Renal cortex interstitium (tissue), 11 donors: ENCODE results near the gene NELFCD. TPM values are rescaled to one million over a fixed set of nuclear protein-coding genes. Genes with fewer than 3 reads are reported as not detected.

Experiments
- DNase-seq, 11 donors: peaks; one replicate each; pipeline ENCODE4 v3.0.0-alpha.2; 2013; ENCODE audit warnings: low read depth in 9 of 11, low spot score in 4 of 11; ENCODE audit errors: extremely low read depth in 1 of 11
- polyA plus RNA-seq, 3 donors: library from polyadenylated mRNA; unstranded; fragments of 120-200 nt; gene quantifications; one replicate each; pipeline ENCODE4 v1.2.1, GENCODE V29; 2013; ENCODE audit not compliant: insufficient read length in 3 of 3

NELFCD gene
- polyA plus RNA-seq, 3 donors, result 139 to 146 (median 141) TPM

DNA sequence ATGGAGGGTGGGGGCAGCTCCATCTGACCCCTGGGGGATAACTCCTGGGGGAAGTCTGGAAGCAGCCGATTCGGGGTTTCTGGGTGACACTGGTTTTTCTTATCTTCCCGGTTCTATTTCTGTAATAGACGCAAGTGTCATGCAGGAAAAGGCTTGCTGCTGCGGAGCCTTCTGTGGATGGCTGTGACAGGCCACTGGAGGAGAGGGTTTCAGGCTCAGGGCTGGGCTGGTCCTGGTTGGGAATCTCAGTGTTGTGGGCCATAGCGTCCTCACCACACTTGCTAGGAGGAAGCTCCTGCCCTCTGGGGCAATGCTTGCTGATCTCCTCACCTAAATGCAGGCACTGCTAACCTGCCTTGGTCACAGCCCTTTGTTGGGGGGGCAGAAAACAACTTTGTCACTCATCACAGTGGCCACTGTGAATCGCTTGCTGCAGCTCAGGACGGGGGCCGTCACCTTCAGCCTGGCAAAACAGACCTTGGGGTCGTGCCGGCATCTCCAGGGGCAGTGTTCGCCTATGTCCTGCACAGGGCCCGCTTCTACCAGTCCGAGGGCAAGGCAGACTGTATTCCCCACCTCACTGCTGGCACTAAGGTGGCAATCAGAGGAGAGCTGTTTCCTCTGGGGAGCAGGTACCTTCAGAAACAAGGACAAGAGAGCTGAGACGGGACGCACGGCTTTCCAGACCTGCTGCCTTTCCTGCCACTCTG, 33.8 kb downstream of the NELFCD start:
- no peak for DNase-seq

DNA sequence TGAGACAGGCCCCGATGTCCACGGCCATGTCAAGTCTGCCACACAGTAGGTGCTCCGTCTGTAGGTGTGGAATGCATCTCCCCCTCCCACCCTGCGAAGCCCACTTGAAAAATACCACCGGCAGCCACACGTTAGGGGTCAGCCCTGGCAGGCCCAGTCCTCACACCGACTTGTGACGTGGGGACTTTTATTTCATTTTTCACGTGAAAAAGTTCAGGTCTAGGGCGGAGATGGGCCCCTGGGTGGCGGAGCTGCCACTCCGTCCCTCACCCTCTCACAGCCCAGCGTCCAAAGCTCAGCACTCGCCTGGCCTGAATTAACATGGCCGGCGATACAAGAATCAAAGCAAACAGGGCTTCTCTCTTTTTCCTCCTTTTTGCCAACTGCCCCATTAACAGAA, 34.4 kb downstream of the NELFCD start:
- DNase-seq, result no peak

DNA sequence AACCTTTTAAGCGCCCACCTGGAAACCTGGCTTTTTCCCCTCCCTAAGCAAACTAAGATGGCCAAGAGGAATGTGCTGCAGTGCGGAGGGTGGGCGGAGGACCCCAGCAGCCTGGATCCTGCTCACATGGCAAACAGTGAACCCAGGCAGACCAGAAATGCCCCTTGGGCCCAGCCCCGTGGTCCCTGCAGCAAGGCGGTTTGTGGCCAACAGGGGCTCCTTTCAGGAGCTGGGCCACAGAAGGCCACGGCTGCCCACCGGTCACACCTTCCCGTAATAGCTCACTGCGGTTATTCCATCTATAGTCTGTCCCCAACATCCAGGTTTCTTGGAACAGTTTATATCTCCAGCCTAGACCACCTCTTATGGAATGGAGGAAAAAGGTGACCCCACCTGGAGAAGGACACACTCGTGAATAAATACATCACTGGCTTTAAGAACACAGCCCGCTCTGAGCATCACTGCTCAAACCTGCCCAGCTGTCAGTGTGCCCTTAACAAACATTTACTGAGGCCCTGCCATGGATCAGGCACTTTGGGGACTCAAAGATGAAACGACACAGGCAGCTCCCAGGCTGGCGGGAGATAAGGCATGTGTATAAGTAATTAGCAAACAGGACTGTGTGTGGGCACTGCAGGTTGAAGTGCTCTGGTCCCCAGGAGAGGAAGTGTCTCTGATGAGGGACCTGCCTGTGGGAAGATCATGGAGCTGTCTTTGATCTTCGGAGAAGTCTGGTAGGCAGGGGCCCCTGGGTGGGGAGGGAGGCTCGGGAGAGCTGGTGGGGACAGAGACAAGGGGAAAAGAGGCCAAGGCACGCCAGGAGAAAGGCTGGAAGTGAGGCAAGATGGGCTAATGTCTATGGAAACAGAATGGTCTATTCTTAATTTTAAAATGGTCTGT, 35.0 kb downstream of the NELFCD start:
- no peak for DNase-seq

DNA sequence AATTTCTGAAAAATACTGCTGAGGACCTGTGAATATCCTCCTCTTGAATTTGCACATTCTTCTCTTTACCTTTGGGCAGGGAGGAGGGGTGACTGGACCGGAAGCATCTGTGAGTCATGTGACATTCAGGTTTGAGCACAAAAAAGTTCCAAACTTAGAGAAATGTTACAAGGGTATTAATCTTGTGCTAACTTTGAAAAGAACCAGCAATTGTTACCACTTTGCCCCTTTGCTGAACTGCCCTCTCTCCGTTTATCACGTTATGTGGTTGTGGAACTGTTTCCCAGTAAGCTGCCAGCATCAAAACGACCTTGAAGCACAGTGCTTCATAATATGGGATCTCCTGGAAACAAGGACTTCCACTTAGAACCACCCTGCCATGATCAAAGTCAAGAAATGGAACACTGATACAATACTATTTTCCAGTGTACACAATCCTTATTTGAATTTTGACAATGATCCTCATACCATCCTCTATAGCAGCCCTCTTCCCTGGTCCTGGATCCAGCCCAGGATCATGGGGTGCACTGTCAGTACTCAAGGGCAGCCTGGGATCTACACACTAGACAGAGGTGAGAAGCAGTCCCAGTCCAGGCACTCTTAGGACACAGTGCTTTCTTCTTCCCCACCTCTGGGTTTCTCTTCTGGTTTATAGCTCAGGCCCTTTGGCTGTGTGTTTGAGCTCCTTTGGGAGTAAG, 35.9 kb downstream of the NELFCD start:
- DNase-seq, result no peak

DNA sequence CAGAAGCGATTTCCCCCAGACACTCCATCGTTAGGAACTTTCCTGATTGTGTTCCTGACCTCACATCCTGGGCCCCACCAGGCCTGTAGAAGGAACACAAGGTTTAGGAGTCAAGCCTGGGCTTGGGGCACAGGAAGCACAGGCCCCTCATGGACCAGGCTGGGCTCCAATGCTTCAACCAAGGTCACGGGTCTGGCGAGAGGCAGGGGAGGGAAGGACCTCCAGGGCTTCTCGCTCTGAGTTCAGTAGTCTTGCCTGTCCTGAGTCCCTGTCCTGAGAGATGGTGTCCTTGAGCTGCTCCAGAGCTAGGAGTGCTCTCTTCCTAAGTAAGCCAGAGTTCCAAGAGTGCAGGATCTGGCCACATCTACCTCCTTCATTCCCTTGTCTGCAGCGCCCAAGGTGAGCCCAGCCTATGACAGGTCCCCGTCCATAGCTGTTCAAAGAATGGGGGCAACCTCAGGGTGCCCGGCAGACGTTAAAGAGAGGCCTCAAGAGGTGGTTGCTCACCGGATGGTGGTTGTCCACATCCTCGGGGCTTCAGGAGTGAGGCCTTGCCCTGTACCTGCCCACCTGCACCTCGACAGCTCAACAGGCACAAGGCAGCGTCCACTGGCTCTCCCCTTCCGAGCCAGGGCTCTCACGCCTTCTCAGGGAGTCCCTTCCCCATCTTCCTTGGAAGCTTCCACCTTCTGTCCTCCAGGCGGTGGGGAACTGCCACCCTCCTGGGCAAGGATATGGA, 36.6 kb downstream of the NELFCD start:
- no peak for DNase-seq

DNA sequence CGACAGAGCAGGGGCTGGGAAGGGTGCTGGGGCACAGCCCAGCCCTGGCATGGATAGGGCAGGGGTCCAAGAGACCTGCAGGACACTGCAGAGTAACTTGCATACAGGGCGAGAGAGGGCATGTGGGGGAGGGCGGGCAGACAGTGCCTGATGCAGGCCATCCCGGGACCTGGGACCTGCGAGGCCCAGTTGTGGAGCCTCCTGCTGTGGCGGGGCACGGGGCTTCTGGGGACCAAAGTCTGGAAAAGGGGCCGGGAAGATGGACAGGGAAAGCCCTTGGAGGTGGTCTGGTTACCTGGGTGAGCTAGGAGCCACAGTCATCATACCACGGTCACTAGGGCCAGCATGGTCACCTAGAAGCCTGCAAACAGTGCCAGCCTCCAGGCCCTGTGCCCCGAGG, 37.8 kb downstream of the NELFCD start:
- no peak for DNase-seq

DNA sequence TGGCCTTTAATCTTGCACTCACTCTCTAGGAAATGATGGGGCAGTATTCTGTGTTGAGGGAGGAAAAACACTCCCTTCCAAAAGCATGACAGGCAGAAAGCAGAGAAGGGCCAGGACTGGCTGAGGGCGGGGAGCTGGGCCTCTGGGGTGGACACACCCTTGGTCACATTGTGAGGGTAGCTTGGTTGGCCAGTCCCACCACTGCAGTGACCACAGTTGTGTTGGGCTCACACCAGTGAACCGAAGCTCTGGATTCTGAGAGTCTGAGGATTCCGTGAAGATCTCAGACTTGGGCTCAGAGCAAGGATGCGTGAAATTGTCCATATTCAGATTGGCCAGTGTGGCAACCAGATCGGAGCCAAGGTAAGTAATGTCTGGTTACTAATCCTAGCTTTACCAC, 38.2 kb downstream of the NELFCD start, which contains the start of gene TUBB1:
TSS of gene TUBB1 (plus strand) at position 213 of the 400 bp plus-strand sequence. CDS start at position 307, 94 bp downstream.
- no peak for DNase-seq

DNA sequence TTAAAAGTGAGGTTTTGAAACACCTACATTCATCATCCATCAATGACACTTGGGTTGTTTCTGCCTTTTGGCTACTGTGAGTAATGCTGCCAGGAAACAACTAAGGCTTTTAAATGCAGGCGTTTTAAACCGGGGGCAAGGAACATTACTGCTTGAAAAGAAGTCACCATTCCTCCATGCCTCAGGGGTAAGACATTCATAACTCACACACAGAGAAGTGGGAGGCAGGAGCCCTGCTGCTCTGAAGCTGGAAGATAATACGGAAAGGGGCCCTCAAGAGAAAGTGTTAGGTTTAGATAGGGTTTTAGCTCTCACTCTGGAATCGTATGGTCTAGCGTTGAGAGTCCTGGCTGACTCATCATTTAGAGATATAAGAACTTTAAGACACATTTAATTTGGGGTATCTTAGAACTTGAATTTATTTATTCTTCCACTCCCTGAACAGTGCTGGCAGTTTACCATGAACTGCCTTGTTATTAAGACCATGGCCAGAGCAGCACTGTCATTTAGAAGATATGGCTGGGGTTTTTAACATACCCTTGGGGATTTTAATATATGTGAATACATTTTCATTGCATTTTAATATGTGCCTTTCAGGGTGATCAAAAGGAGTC, 40.0 kb downstream of the NELFCD start:
- DNase-seq, result no peak

DNA sequence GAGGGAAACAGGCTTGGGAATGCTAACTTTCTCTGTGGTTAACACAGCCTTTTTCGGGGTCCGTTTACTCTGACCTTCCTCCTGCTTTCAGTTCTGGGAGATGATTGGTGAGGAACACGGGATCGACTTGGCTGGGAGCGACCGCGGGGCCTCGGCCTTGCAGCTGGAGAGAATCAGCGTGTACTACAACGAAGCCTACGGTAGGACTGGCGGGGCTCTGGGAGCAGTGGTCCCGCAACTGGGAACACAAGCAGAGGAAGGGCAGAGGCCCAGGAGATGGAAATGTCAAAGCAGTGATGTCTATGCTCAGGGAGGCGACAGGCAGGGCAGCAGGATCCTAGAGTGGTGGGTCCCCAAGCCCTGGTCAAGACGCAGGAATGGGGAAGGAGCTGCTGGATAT, 41.7 kb downstream of the NELFCD start:
- no peak for DNase-seq

DNA sequence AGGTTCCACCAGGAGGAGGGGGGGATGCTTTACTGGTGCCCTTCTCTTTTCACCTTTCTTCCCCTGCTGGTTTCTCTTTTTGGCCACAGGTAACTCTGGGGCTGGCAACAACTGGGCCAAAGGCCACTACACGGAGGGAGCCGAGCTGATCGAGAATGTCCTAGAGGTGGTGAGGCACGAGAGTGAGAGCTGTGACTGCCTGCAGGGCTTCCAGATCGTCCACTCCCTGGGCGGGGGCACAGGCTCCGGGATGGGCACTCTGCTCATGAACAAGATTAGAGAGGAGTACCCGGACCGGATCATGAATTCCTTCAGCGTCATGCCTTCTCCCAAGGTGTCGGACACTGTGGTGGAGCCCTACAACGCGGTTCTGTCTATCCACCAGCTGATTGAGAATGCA, 42.6 kb downstream of the NELFCD start:
- DNase-seq, result no peak

DNA sequence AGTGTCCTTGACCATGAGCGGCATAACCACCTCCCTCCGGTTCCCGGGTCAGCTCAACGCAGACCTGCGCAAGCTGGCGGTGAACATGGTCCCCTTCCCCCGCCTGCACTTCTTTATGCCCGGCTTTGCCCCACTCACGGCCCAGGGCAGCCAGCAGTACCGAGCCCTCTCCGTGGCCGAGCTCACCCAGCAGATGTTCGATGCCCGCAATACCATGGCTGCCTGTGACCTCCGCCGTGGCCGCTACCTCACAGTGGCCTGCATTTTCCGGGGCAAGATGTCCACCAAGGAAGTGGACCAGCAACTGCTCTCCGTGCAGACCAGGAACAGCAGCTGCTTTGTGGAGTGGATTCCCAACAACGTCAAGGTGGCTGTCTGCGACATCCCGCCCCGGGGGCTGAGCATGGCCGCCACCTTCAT, 43.1 kb downstream of the NELFCD start:
- no peak for DNase-seq

DNA sequence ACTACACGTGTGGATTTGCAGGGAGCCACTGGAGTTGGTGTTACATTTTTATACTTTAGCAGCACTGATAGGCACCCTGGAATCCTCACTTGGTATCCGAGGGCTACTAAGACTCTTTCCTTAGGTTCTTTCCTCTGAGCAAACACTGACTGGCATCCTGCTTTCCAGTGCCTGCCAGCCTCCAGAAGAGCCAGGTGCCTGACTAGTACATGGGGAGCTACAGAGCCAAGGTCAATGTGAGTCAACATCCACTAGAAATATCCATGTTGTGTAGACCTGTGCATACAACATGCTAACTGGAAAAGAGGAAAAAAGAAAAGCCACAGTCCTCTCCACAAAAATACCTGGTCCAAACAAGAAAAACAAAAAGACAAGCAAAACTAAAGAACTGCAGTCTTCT, 44.0 kb downstream of the NELFCD start:
- DNase-seq, result no peak

DNA sequence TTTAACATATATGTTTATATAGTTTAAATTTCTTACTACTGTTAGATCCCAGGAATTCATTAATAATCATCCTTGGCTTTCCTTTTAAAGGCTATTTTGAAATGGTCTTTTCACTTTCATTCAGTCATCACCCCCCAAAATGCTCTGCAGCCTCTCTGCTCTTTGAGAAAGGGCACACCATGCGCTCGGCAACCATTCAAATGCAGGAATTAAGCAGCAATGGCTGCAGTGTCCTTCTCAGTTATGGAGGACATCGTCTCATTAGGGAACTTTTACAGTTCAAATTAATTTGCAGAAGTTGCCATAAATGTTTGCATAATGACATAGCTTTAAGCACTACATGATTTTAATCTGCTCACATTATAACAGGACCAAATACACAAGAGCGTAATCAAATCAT, 44.5 kb downstream of the NELFCD start:
- no peak for DNase-seq

DNA sequence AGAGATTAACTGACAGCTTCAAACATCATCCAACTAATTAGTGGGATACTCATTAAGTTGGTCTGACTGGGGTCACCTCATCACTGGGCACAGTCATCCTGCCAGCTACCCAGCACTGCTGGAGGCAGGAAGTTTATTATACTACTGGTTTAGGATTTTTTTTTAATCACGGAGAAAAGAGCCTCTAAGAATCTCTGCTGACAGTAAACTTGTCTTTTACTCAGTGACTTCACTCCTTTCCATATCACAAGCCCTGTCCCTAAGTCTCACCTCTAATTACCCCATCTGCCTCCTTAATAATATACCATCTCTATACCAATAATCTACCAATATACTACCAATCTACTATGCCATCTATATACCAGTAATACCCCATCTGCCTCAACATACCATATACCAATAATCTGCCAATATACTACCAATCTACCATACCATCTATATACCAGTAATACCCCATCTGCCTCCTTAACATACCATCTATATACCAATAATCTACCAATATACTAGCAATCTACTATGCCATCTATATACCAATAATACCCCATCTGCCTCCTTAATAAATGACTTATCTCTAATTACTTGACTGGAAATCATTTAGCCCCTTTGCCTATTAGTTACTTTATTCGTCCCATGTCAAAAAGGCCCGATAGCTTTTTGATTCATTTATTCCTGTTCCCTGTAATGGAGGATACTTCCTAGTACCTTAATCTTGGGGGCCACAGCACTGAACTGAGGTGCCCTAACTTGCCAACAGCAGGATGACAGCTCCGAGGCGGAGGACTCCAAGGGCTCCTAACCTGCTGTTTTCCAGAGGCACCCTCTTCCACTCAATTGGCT, 46.1 kb downstream of the NELFCD start:
- DNase-seq, result no peak

DNA sequence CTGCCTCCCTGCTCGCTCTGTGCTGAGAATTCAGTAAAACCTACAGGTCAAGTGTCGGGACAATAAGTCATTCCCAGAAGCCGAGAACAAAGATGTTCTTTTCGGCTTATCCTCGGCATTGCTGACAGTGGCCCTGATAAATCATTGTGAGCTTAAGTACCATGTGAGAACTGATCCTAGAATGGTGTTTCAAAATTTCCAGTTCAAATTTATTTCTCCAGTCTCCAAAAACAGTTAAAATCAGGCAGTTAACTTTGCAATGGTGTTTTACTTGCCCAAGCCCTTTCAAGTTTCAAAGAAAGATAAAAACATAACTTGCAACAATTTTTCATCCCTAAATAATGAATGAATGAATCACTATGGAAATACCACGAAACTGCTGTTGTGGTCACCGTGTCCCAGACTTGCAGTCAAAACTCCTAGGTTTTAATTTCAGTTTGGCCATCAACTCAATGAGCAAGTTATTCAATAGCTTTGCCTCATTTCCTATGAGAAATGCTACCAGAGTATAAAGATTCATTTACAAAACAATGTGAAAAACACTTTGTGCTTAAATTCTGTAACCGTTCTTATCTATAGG, 46.8 kb downstream of the NELFCD start:
- no peak for DNase-seq

DNA sequence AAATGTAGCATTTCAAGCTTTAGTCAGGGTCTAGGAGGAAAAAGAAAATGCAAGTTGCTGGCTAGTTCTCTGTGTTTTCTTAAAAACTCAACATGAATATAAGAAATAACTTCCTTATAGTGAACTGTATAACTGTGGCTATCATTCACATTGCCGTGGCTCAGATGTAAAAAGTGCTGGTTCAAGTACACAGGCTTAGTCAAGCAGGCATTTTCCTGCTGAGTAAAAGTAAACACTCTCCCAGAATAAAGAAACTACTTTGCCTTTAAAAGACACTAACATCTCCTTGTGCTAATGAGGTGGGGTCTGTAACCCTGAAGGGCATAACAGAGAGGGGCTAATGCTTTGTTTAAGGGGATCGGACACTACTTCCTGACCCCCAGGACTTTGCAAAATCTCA, 47.8 kb downstream of the NELFCD start:
- no peak for DNase-seq

DNA sequence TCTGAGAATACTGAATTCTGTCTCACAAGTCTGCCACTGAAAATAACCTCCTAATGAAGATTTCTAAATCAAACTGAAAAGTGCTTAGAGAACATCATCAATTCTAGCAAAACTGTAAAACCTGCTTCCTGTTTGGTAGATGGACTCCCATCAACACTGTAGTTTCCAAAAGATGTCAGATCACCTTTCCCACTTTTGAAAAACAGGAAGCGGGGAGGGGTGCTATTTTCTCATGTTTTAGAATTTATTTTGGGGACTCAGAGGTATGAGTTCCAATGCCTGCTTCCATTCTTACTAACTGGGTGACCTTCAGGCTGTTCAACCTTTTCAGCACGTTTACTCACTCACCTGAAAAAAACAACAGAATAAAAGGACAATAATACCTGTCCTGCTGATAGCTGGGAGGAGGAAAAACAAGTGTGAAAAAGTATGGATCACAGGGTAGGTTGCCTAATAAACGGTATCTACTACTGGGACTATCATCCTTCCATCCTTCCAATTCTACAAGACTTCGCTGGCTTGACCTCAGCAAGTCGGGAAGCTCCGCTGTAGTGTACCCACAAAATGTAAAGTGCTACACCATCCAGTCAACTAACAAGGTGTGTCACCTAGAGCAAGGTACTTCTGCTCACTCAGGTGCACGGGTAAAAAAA, 50.0 kb downstream of the NELFCD start:
- DNase-seq, result no peak
